ENCODE measurements around the gene TIPARP.

TIPARP gene, protein sequence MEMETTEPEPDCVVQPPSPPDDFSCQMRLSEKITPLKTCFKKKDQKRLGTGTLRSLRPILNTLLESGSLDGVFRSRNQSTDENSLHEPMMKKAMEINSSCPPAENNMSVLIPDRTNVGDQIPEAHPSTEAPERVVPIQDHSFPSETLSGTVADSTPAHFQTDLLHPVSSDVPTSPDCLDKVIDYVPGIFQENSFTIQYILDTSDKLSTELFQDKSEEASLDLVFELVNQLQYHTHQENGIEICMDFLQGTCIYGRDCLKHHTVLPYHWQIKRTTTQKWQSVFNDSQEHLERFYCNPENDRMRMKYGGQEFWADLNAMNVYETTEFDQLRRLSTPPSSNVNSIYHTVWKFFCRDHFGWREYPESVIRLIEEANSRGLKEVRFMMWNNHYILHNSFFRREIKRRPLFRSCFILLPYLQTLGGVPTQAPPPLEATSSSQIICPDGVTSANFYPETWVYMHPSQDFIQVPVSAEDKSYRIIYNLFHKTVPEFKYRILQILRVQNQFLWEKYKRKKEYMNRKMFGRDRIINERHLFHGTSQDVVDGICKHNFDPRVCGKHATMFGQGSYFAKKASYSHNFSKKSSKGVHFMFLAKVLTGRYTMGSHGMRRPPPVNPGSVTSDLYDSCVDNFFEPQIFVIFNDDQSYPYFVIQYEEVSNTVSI

DNA sequence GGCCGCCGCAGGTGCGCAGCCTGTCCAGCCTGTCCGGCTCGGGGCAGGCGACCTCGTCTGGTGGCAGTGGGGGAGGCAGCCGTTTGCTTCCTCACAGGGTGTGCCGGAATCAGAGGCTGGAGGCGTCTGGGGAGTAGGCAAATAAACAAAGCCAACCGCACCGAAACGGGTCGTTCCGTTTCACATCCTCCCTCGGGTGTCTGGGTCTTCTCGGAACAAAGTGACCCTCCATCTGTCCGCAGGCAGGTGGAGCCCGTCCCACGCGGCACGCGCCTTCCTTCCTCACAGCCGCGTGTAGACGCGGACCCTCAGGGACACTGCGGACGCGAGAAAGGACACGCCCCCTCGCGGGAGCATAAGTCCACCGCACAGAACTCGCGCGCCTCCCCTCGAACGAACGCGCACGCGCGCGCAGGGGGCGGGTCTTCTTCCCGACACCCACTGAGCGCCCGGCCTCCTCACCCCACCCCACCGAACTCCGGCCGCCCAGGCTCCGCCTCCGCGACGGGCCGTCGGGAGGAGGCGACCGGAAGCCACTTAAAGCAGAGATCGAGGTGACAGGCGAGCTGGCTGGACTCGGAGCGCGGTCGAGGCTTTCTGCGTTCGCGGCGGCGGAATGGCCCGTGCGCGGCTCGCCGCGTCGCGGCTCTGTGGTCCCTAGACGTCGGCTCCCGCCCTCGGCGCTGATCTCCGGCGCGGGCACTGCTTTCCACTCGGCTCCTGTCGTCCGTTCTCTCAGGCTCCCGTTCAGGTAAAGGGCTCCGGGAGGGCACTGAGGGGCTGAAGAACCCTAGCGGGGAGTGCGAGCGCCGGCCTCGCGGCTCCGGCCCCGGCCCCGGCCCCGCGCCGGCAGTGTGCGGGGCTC is at the start of gene TIPARP:
Gene TIPARP (plus strand): TSS at position 545 of the 865 bp plus-strand sequence. CDS start 3,108 bp downstream, outside the sequence.
- peak; percentile 97 for DNase-seq

DNA sequence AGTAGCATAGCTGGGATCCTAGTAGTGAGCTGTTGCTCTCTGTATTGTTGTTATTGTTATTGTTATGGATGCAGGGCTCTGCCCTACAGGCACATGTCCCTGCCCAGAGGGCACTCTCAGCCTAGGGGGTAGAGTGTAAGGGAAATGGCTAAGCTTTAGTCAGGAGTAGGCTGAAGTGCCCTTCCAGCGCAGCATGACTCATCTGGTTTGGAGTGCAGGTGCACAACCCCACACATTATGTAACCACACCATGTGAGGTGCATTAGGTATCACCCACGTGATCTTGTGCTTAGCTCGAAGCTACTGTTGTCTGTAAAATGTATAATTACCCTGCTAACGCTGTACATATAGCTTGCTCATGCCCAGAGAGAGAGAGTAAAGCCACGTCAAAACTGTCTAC is 48.3 kb upstream of the TIPARP start:
- DNase-seq = no peak

DNA sequence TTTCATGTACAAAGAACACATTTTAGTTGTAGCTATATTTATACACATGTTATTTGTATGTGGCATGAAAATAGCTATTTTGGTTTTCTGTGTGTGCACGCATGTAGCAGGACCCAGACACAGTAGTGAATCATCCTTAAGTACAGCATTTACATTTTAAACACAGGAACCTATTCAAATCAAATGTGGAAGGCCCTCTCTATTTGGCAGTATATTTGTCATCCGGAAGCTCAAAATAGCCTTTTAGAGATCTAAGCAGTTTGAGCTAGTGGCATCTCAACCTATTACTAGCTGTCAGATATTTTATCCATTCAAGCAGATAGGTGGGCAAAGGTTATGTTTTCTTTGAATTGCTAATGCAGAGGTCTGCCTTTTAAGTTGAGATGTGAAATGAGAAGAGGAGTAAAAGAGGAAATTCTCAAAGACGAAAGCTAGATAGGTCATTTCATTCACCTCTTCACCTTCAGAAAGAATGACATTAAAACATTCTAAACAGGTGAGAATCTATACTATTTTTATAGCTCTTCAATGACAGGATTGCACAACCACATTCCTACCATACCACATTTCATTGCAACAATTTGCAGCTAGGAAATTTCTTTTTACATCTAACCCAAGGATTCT is 46.3 kb upstream of the TIPARP start:
- no peak for DNase-seq

DNA sequence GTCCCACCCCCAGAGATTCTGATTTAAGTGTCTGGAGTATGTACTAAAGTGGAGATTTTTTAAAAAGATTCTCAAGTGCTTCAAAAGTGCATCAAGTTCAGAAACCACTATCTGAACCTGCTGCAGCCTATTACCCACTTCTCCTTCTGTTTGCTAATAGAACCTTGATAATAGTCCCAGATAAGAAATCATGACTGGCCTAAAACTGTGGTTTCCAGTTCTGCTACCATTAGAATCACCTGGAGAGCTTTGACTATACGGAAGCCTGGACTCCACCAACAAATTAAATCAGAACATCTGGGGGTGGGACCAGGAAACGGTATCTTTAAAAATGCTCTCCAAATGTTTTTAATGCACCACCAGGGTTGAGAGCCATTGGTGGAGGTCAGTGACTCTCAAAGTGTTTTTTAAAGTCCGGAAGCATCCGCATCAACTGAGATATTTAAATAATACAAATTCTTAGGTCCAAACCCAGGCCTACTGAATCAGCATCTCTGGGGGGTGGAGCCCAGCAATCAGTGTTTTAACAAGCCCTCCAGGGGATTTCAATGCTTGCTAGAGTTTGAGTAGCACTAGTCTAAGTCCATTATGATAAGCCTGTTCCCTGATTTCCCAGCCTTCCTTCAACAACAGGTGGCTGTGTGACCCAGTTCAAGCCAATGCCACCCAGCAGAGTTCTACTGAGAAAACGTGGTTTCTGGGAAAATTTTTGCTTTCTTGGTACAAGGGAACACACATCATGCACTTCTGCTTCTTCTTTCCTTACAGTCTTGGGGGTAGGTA is 45.4 kb upstream of the TIPARP start:
- no peak for DNase-seq

DNA sequence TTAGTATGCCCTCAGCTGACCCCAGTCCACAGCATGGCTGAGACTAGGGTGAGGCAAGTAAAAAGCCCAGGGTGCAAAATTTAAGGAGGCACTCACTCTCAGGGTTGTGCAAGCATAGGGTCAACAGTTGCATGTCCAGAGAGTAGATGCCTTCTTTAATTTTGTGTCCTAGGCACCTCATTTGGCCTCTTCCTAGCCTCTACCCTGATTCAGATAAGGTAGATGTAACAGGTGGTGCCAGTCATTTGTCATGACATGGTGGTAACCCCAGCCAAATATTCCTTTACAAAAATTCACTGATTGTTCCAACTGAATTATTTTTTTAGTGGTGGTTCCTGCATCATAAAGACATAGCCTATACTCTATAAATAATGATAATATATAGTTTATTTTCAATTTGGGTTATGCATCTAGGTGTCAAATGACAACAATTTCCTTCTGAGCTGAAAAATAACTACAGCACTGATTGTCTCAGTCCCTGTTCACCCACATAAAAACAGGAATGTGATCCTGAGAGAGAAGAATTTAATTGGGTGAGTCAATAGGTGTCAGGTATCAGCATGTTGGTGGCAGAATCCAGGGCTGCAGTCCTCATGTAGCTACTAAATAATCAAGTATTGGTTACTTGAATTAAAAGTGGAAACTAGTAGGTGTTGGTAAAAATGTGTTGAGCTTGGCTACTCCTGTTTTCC is 44.2 kb upstream of the TIPARP start:
- DNase-seq = no peak

DNA sequence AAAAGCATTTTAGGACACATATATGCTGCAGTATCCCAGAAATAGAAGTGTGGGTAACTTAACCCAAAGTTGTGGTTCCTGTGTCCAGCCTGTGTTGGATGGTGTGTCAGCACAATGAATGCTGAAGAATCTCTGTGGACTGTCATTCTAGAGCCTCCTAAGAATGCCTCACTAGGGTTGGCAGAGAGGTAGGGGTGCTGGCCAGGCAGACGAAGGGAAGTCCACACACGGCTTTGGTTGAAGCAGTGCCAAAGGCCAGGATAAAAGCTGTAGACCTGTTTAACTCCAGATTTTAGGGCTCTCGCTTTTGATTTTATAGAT is 43.7 kb upstream of the TIPARP start:
- no peak for DNase-seq

DNA sequence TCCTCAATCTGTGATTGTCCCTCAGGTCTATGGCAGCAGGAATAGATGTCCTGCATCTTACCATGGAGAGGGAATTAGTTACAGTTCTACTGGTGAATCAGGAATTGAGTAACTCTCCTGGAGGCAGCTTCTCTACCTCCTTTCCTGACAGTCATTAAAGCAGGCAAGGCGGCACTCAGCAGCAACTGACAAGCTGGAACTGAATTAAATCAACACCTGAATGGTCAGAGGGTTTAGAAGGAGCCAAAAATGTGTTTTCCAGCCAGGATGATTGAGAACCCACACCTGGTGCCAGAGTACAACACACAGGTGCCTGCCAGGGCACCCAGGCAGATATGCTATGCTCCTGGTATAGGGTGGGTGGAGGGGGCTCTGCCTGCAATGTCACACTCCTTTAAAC is 43.1 kb upstream of the TIPARP start:
- DNase-seq = no peak

DNA sequence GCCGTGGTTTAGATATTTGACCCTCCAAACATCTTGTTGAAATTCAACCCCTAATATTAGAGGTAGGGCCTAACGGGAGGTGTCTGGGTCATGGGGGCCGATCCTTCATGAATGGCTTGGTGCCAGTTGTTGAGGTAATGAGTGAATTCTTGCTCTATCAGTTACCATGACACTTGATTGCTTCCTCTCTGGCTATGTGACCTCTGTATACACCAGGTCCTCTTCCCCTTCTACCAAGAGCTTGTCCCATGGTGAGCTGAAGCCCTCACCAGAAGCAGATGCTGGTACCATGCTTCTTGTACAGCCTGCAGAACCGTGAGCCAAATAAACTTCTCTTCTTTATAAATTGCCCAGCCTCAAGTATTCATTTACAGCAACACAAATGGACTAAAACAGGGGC is 41.8 kb upstream of the TIPARP start:
- DNase-seq = no peak

DNA sequence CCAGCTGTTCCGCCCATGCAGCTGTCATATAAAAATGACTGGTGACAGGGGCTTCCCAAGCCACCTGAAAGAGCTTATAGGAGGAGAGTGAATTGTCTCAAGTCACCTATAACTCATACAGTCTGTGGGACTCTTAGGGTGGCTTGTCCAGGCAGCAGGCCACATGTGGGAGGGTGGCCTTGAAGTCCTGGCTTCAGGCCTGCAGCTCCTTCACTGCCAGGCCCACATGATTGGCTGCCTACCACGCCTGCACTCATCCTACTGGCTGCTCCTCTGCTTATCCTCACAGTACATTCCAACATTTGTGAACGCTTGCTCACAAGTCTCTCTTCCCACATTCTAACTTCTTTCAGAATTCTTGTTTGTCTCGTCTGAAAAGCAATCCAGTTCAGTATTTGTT is 41.1 kb upstream of the TIPARP start:
- no peak for DNase-seq

DNA sequence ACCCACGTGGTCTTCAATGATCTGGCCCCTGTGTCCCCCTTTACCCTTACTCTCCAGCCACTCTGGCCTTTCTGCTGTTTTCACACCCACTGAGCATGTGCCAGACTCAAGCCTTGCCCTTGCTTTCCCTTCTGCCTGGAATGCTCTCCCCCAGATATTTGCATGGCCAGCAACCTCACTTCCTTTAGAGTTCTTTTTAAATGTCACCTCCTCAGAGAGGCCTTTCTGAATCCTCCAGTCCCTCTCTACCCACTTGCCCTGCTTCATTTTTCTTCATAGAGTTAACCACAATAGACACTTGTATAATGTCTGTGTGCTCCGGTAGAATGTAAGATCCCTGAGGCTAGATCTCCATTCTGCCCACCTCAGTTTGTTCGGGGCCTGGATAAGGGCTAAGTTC is 39.4 kb upstream of the TIPARP start:
- no peak for DNase-seq

DNA sequence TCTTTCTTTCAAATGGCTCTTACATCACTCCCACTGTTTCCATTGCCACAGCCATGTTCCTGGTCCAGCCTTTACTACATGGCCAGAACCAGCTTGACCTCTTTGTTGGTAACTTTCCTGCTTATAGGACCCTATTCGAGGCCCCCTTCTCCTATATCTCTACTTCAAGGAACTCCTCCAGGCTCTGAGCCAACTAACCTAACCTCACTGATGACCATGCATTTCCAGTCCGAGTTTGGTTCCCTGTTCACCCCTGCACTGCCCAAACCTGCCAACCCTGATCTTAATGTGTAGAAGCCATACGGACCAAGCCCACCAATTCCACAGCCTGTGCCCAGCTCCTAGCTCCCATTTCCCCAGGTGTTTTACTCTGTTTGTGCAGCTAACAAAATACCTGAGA is 38.4 kb upstream of the TIPARP start:
- no peak for DNase-seq

DNA sequence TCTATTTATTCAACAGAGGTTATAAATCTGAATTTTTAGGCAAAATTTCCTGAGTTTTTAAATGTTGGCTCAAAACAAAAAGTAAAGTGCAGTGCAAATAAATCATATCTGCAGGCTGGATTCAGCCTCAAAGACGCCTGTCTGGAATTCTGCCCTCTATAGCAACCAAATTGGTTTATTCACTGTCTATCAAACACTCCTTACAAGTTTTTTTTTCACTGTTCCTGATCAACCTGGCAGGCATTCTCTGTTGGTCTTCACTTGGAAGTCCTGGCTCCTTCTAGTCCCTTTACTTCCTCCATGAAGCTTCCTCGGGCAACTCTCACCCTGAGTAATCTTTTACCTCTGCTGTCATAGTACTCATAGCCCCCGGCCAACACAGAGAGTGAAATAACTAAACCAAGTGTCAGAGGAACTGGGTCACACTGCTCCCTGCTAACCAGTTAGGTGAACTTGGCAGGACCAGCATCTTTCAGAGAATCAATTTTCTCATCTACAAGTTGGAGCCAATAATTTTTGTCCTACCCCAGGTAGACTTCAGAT is 36.8 kb upstream of the TIPARP start:
- DNase-seq = no peak

DNA sequence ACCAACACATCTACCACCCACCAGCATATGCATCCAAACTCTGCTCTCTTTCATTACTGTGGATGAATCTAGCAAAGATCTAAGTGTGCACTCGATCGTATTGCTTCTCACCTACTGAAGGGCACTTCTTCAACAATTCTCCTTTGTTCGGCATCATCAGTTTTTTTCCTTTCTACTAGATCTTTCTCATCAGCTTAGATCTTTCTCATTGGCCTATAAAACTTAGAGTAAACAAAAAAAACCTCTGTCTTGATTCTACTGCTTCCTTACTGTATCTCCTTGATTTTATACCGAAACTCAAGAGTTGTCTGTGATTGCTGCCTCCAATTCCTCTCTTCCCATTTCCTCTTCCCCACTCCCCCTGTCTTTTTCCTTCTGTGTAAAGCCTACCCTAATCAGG is 36.1 kb upstream of the TIPARP start:
- no peak for DNase-seq

DNA sequence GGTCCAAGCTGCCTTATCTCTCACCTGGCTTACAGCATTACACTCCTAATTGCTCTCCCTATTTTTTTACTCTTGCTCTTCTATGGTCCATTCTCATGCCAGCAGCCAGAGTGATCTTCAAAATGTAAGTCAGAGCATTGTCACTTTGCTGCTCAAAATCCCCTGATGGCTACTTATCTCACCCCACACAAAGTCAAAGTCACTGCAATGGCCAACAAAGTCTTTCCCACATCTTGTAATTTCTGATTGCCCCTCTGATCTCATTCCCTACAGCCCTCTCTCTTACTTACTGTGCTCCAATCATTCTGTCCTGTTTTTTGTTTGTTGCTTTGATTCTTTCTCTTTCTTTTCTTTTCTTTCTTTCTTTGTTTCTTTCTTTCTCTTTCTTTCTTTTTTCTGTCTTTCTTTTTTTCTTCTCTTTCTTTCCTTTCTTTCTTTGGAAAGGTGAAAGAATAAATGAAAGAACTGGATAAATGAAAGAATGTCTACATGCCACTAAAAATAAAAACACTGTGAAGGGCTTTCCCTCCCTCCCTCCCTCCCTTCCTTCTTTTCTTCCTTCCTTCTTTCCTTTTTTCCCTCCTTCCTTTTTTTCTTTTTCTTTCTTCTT is 34.9 kb upstream of the TIPARP start:
- no peak for DNase-seq

DNA sequence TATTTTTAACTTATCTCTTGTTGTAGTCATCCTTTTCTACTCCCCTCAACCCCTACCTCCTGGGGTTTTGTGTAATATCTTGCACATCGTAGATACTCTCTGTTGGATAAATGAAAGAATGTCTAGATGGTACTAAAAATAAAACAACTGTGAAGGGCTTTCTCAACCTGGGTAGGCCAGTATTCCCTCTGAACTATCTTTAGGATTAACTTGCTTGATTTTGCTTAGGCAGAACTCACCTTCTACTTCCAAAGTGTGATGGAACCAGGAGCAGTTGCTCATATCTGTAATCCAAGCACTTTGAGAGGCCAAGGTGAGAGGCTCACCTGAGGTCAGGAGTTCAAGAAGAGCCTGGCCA is 32.8 kb upstream of the TIPARP start:
- DNase-seq = no peak

DNA sequence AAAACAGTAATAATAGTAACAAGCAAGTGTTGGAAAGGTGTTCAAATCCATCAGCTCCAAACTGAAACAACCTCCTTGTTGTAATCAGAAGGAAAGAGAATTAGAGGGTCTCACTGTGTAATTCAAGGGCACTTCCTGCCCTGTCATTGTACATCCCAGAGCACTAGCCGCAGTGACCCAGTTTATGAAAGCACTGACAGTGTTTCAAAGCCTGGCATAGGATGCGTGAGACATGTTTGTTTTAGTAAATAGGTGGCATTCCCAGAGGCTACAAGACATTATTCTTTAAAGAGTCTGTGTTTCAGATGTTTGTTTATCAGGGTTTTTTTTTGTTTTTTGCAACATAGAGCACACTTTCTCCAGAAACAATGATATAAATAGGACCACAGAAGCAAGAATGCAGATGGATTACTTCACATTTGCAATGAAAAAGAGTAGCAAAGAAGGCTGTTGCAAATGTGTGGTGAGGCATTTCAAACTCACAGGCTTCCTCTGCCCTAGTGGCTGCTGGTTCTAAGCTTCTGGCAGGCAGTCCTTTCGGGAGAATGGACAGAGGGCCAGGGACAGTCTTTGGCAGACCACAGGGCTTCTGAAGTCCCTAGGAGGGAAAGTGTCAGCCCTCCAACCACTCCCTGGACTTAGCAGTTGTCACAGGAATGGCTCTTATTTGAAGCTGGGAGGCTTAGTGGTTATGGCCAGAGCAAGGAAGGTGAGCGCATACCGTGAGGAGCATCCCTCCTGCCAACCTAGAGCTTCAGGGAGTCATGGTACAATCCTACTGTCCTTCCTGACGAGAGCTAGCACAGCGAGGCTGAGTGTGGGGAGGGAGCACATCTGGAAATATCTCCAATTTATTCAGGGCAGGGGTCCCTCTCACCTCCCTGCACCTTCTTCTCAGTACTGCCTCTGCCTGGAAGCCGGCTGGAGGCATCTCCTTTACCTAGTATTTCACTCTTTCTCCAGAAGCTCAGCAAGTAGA is 31.4 kb upstream of the TIPARP start:
- no peak for DNase-seq

DNA sequence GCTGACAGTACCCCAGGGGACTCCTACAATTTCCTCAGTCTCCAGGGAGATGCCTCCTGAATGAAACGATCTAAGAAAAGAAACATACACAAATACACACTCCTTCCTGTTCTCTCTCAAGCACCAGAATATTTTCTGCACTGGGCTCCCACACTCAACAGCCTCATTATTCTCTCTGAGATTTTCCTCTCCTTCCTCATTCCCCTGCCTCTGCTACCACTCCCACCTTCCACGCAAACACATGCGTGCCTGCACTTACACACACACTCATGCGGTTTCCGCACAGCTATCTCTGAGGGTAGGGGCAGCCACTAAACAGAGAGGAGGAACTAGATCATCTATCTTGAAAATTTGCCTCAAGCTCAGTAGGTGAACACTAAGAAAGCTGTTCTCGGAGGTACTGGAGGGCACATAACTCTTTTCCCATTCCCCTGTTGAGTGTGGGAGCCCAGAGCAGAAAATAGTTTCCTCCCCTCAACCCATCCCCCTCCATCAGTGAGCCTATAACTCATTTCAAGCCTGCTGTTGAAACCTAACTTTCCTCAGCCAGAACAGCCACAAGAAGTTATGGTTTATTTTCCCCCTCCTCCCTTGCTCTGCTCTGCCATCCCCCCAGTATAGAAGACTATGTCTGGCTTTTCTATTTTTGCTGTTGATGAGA is 30.5 kb upstream of the TIPARP start:
- DNase-seq = no peak

DNA sequence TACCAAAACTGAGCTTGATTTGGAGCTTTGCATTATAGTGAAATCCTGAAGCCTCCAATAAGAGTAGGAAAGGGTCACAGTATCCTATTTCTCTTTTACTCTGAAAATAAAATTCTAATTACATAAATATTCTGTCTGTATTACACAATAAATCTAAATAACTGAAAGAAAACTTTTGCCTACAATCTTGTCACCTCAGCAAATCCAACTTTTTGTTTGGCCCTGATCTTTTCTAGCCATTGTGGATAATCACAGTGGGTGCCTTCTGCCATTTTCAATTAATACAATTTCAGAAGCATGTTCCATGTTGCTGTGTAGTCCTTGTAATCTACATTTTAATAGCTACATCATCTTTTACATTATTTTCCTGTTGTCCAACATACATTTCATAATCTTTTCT is 29.4 kb upstream of the TIPARP start:
- no peak for DNase-seq

DNA sequence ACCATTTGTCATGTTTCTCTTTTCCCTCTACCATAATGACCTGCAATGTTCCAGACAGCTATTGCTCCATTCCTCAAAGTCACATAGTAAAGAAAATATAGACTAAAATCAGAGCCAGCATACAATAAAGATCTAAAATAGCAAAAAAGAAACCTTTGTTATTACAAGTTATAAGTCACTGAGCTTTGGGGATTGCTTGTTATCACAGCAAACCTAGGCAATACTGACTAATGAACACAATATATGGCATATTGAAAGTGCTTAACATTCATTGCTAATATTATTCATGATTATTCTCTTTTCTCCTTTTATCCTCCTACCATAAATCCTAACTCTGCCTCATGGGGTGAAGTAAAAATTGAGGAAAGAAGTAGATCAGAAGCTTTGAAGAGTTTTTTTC is 27.4 kb upstream of the TIPARP start:
- no peak for DNase-seq
